Keratinocyte (primary cell): ENCODE results near the gene ZNF563. TPM values are rescaled to one million over a fixed set of nuclear protein-coding genes. Genes with fewer than 3 reads are reported as not detected.

Source experiments
- DNase-seq: peaks from one replicate; pipeline ENCODE4 v3.0.0-alpha.2; 2011; ENCODE audit warnings: low read depth, missing footprints, low spot score
- FAIRE-seq: peaks from 2 replicates; lab custom pipeline; 2011; peaks lifted over from hg19 to GRCh38; lab: Jason Lieb, UNC
- H2AFZ ChIP-seq: 2 replicates; pipeline ENCODE4 v1.6.0; 2012; ENCODE audit warnings: low read length, control low read depth, inconsistent platforms; ENCODE audit not compliant: control insufficient read depth
- H3K27ac ChIP-seq: 2 replicates; pipeline ENCODE4 v1.5.1; 2011; ENCODE audit warnings: low read length; ENCODE audit not compliant: control insufficient read depth, insufficient read depth
- H3K27me3 ChIP-seq: 3 replicates; pipeline ENCODE4 v1.6.0; 2011; ENCODE audit warnings: low read length; ENCODE audit not compliant: control insufficient read depth, insufficient read depth; ENCODE audit errors: extremely low read depth
- H3K36me3 ChIP-seq, 2 experiments: 2 replicates in 1 of 2; 3 replicates in 1 of 2; pipeline ENCODE4 v1.5.1; 2011; ENCODE audit warnings: low read length in 2 of 2, mild to moderate bottlenecking in 1 of 2; ENCODE audit not compliant: control insufficient read depth in 2 of 2, insufficient read depth in 2 of 2; ENCODE audit errors: extremely low read depth in 1 of 2
- H3K4me1 ChIP-seq: 3 replicates; pipeline ENCODE4 v1.5.1; 2011; ENCODE audit warnings: low read length; ENCODE audit not compliant: control insufficient read depth, insufficient read depth; ENCODE audit errors: extremely low read depth
- H3K4me2 ChIP-seq: 3 replicates; pipeline ENCODE4 v1.6.0; 2011; ENCODE audit warnings: low read depth, low read length; ENCODE audit not compliant: control insufficient read depth, insufficient read depth; ENCODE audit errors: extremely low read depth
- H3K4me3 ChIP-seq, 3 experiments: fragments of 200-600 bp in 1 of 3; sonication (generic) in 1 of 3; 2 replicates in 2 of 3; 3 replicates in 1 of 3; pipeline ENCODE4 v1.5.1; 2011 to 2016; ENCODE audit warnings: low read length in 3 of 3, mild to moderate bottlenecking in 3 of 3, control low read depth in 2 of 3, inconsistent platforms in 1 of 3, low read depth in 1 of 3, mixed read lengths in 1 of 3, mixed run types in 1 of 3, moderate library complexity in 1 of 3; ENCODE audit not compliant: control insufficient read depth in 2 of 3, insufficient read depth in 2 of 3; ENCODE audit errors: extremely low read depth in 1 of 3
- H3K79me2 ChIP-seq: 2 replicates; pipeline ENCODE4 v1.6.0; 2012; ENCODE audit warnings: low read length; ENCODE audit not compliant: control insufficient read depth, insufficient read depth
- H3K9ac ChIP-seq: 3 replicates; pipeline ENCODE4 v1.6.0; 2011; ENCODE audit warnings: low read length; ENCODE audit not compliant: control insufficient read depth, insufficient read depth; ENCODE audit errors: extremely low read depth
- H3K9me1 ChIP-seq: 3 replicates; pipeline ENCODE4 v1.6.0; 2011; ENCODE audit warnings: low read length; ENCODE audit not compliant: control insufficient read depth, insufficient read depth; ENCODE audit errors: extremely low read depth
- H3K9me3 ChIP-seq: 2 replicates; pipeline ENCODE4 v1.5.1; 2012; ENCODE audit warnings: low read depth, low read length; ENCODE audit not compliant: control insufficient read depth
- H4K20me1 ChIP-seq: 3 replicates; pipeline ENCODE4 v1.6.0; 2011; ENCODE audit warnings: low read length; ENCODE audit not compliant: control insufficient read depth, insufficient read depth; ENCODE audit errors: extremely low read depth
- EZH2 ChIP-seq: IDR thresholded peaks from one replicate; pipeline ENCODE4 v1.6.1; 2012; ENCODE audit warnings: inconsistent platforms, mild to moderate bottlenecking, low read length, moderate library complexity
- dilution Hi-C: fragments of 300-500 bp; cut with MboI; formaldehyde crosslinking; loops from one replicate; pipeline ENCODE4 v1.7.0; 2020; ENCODE audit warnings: low sequenced_read_pairs; ENCODE audit not compliant: extremely low pct_ligation_motif_present
- polyA plus RNA-seq, 5 experiments: library from polyadenylated mRNA; depleted of rRNA in 3 of 5; stranded (reverse) in 3 of 5; stranded (forward) in 1 of 5; unstranded in 1 of 5; fragments of >200 nt; gene quantifications; 1 replicate in 1 of 5; 2 replicates in 3 of 5; 3 replicates in 1 of 5; pipeline versions ENCODE4 v1.2.1 to v1.2.3, GENCODE V29; 2011 to 2012; ENCODE audit warnings: missing spikeins in 2 of 5, low read depth in 1 of 5, low replicate concordance in 1 of 5
- TF ChIP-seq, protein P1 (sequence below), 3 experiments: IDR thresholded peaks in 1 of 3; conservative IDR thresholded peaks in 1 of 3; optimal IDR thresholded peaks in 1 of 3; 2 replicates in 2 of 3; 3 replicates in 1 of 3; pipeline versions ENCODE3 to v1.5.1; 2011; ENCODE audit warnings: low read length in 3 of 3, mild to moderate bottlenecking in 3 of 3, moderate library complexity in 2 of 3, control low read depth in 1 of 3, inconsistent platforms in 1 of 3; ENCODE audit not compliant: insufficient read depth in 2 of 3; ENCODE audit errors: extremely low read depth in 1 of 3

The ZNF563 gene
- polyA plus RNA-seq, 1 donor (not counting 4 experiments of a cell fraction or from before 2014, with no cell fraction given), result 4.7 TPM

DNA sequence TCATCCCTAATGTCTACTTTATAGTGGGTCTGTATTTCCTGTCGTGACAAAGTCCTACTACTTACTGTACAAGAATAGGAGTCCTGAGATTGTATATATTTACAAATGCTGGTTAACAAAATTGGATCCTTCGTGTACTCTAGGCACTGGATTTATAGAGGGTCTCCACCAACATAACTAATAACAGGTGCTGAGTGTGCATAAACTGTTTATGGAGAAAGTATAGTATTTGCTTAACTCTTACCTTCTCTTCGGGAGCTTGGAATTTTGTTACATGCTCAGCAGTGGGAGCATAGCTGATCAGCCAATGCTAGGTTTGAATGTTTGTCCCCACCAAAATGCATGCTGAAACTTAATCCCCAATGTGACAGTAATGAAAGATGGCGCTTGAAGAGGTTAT lies 19.9 kb upstream of the ZNF563 start:
- Histone ChIP-seq H3K27me3 (no peaks in the 10 kb centered on the region), H4K20me1 (no peaks in the 10 kb centered on the region), H3K4me1 (no peaks in the 10 kb centered on the region), H3K27ac (no peak overlapping the region), H2AFZ (no peak overlapping the region), H3K9ac (no peak overlapping the region), H3K9me1 (no peaks in the 10 kb centered on the region), H3K79me2 (no peaks in the 10 kb centered on the region), H3K4me3 (no peak overlapping the region), H3K4me2 (no peak overlapping the region), H3K9me3 (peaks cover 21% of the 10 kb centered on the region), H3K36me3 (no peaks in the 10 kb centered on the region)
- FAIRE-seq (no peak), DNase-seq (no peak)
- TF ChIP-seq, protein P1, sequence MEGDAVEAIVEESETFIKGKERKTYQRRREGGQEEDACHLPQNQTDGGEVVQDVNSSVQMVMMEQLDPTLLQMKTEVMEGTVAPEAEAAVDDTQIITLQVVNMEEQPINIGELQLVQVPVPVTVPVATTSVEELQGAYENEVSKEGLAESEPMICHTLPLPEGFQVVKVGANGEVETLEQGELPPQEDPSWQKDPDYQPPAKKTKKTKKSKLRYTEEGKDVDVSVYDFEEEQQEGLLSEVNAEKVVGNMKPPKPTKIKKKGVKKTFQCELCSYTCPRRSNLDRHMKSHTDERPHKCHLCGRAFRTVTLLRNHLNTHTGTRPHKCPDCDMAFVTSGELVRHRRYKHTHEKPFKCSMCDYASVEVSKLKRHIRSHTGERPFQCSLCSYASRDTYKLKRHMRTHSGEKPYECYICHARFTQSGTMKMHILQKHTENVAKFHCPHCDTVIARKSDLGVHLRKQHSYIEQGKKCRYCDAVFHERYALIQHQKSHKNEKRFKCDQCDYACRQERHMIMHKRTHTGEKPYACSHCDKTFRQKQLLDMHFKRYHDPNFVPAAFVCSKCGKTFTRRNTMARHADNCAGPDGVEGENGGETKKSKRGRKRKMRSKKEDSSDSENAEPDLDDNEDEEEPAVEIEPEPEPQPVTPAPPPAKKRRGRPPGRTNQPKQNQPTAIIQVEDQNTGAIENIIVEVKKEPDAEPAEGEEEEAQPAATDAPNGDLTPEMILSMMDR (optimal IDR thresholded peaks at IDR 0.05 in 1 of 3, IDR thresholded peaks at IDR 0.05 in 1 of 3, conservative IDR thresholded peaks at IDR 0.05 in 1 of 3; ENCODE audit: extremely low read depth in 1 of 3, insufficient read depth in 2 of 3, low read length in 3 of 3), result no peak
- TF ChIP-seq EZH2, result no peak
- dilution Hi-C loops, result no loop called here

DNA sequence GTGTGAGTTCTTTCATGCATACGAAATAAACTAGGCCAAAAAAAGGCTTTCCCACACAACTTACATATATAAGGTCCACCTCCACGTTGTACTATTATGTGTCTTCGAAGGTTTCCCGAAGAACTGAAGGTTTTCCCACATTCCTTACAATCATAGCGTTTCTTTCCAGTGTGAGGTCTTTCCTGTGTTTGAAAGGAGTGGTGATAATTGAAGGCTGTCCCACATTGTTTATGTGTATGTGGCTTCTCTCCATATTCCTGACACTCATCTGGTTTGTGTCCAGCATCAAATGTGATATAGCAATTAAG lies 17.4 kb upstream of the ZNF563 start:
- FAIRE-seq (no peak), DNase-seq (no peak)
- Histone ChIP-seq H3K9me1 (no peaks in the 10 kb centered on the region), H3K36me3 (no peaks in the 10 kb centered on the region), H3K4me1 (no peaks in the 10 kb centered on the region), H3K4me2 (no peak overlapping the region), H3K9ac (no peak overlapping the region), H3K79me2 (no peaks in the 10 kb centered on the region), H4K20me1 (no peaks in the 10 kb centered on the region), H3K27ac (no peak overlapping the region), H3K4me3 (no peak overlapping the region), H3K9me3 (peaks cover 21% of the 10 kb centered on the region), H2AFZ (no peak overlapping the region), H3K27me3 (no peaks in the 10 kb centered on the region)
- TF ChIP-seq EZH2, result no peak
- TF ChIP-seq, protein P1 (optimal IDR thresholded peaks at IDR 0.05 in 1 of 3, IDR thresholded peaks at IDR 0.05 in 1 of 3, conservative IDR thresholded peaks at IDR 0.05 in 1 of 3; ENCODE audit: extremely low read depth in 1 of 3, insufficient read depth in 2 of 3, low read length in 3 of 3), result no peak
- dilution Hi-C loops, result no loop called here
